ENCODE data around the gene MEAF6. TPM values are rescaled to one million over a fixed set of nuclear protein-coding genes. Genes with fewer than 3 reads are reported as not detected.

Gene MEAF6
- polyA plus RNA-seq, 3 donors: 99.5 to 103 (median 101) TPM

- no peak for DNase-seq (ENCODE audit: extremely low read depth in 1 of 11, low read depth in 9 of 11, low spot score in 4 of 11)
These were observed 48.7 kb downstream of the MEAF6 start for GRCh38 chr1:37465593-37466517.

GRCh38 chr1:37464443-37464842 is 50.1 kb downstream of the MEAF6 start:
- DNase-seq (ENCODE audit: extremely low read depth in 1 of 11, low read depth in 9 of 11, low spot score in 4 of 11): no peak

GRCh38 chr1:37461698-37462436 is 52.7 kb downstream of the MEAF6 start:
- no peak for DNase-seq (ENCODE audit: extremely low read depth in 1 of 11, low read depth in 9 of 11, low spot score in 4 of 11)

- DNase-seq (ENCODE audit: extremely low read depth in 1 of 11, low read depth in 9 of 11, low spot score in 4 of 11): no peak
These were observed 56.0 kb downstream of the MEAF6 start for GRCh38 chr1:37458551-37458950.

- no peak for DNase-seq (ENCODE audit: extremely low read depth in 1 of 11, low read depth in 9 of 11, low spot score in 4 of 11)
These were observed 58.0 kb downstream of the MEAF6 start for GRCh38 chr1:37456614-37457013.

- no peak for DNase-seq (ENCODE audit: extremely low read depth in 1 of 11, low read depth in 9 of 11, low spot score in 4 of 11)
These were observed 59.0 kb downstream of the MEAF6 start for GRCh38 chr1:37455516-37455915.

GRCh38 chr1:37453647-37454046 is 60.9 kb downstream of the MEAF6 start:
- DNase-seq (ENCODE audit: extremely low read depth in 1 of 11, low read depth in 9 of 11, low spot score in 4 of 11): no peak

GRCh38 chr1:37452416-37452815 is 62.1 kb downstream of the MEAF6 start:
- no peak for DNase-seq (ENCODE audit: extremely low read depth in 1 of 11, low read depth in 9 of 11, low spot score in 4 of 11)

GRCh38 chr1:37449936-37450335 is 64.6 kb downstream of the MEAF6 start:
- DNase-seq (ENCODE audit: extremely low read depth in 1 of 11, low read depth in 9 of 11, low spot score in 4 of 11): no peak

GRCh38 chr1:37448691-37449417 is 65.7 kb downstream of the MEAF6 start:
- DNase-seq (ENCODE audit: extremely low read depth in 1 of 11, low read depth in 9 of 11, low spot score in 4 of 11): no peak

- no peak for DNase-seq (ENCODE audit: extremely low read depth in 1 of 11, low read depth in 9 of 11, low spot score in 4 of 11)
These were observed 66.4 kb downstream of the MEAF6 start for GRCh38 chr1:37448185-37448584.

- DNase-seq (ENCODE audit: extremely low read depth in 1 of 11, low read depth in 9 of 11, low spot score in 4 of 11): no peak
These were observed 67.7 kb downstream of the MEAF6 start for GRCh38 chr1:37446874-37447273.

- DNase-seq (ENCODE audit: extremely low read depth in 1 of 11, low read depth in 9 of 11, low spot score in 4 of 11): no peak
These were observed 71.9 kb downstream of the MEAF6 start for GRCh38 chr1:37442644-37443043.

Other genes with a start within 250 kb of the MEAF6 start
- gene ZC3H12A, start 40.2 kb downstream of the MEAF6 start, polyA plus RNA-seq (ENCODE audit: insufficient read length in 3 of 3): 1 to 10 TPM; 1.8 to 3.4 (median 1.9) TPM
- 10 to 100 TPM; 14.2 to 15.3 (median 14.6) TPM for gene SNIP1, start 39.5 kb upstream of the MEAF6 start, polyA plus RNA-seq (ENCODE audit: insufficient read length in 3 of 3)
- 10 to 100 TPM; 64.5 to 88.0 (median 70.2) TPM for gene DNALI1, start 42.2 kb upstream of the MEAF6 start, polyA plus RNA-seq (ENCODE audit: insufficient read length in 3 of 3)
- gene GNL2, start 81.2 kb upstream of the MEAF6 start, polyA plus RNA-seq (ENCODE audit: insufficient read length in 3 of 3): 10 to 100 TPM; 66.2 to 84.1 (median 74.9) TPM
- gene RSPO1, start 120.1 kb upstream of the MEAF6 start, polyA plus RNA-seq (ENCODE audit: insufficient read length in 3 of 3): 1 to 10 TPM; 4.8 to 8.6 (median 8.3) TPM
- 10 to 100 TPM; 12.5 to 21.8 (median 21.3) TPM for gene CDCA8, start 177.8 kb upstream of the MEAF6 start, polyA plus RNA-seq (ENCODE audit: insufficient read length in 3 of 3)